ENCODE data around the gene RNF223.

Gene RNF223

GRCh38 chr1:1073743-1074587, at the start of gene RNF223:
RNF223 (minus strand) TSS chr1:1074306; CDS start chr1:1072566, 1,740 bp downstream.
- DNase-seq (ENCODE audit: low read depth in 3 of 3), result no peak

- DNase-seq (ENCODE audit: low read depth in 3 of 3), result no peak
Observed at GRCh38 chr1:1122981-1123480, 48.9 kb upstream of the RNF223 start.

GRCh38 chr1:1122078-1122811, 48.1 kb upstream of the RNF223 start:
- peak; percentile 71 to 78 (median 76) for DNase-seq (ENCODE audit: low read depth in 3 of 3)

DNA sequence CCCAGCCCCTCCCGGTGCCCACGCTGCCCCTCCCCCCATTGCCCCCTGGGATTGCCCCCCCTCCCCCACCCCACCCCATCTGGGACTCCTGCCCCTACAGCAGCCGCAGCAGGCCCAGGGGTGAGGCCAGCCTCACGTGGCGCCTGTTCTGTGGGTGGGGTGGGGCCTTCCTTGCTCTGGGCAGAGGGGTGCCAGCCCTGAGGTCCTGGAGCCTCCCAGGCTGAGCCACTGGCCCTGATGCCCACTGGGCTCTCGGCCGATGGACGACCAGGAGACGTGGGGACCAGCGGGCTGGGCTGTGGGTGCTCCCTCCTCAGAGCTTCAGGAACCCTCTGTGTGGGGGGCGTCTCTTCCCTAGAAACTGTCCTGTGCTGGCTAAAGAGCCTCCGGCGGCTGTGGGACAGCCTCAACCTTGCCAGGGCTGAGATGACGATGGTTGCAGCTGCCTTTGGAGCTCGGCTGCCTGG, 47.5 kb upstream of the RNF223 start:
- no peak for DNase-seq (ENCODE audit: low read depth in 3 of 3)

GRCh38 chr1:1120866-1121591, 46.9 kb upstream of the RNF223 start:
- no peak for DNase-seq (ENCODE audit: low read depth in 3 of 3)

GRCh38 chr1:1120096-1120495, 46.0 kb upstream of the RNF223 start:
- DNase-seq (ENCODE audit: low read depth in 3 of 3), result no peak

GRCh38 chr1:1119272-1119890, 45.3 kb upstream of the RNF223 start:
- DNase-seq (ENCODE audit: low read depth in 3 of 3), result no peak

- no peak for DNase-seq (ENCODE audit: low read depth in 3 of 3)
Observed at GRCh38 chr1:1118876-1119220, 44.7 kb upstream of the RNF223 start.

DNA sequence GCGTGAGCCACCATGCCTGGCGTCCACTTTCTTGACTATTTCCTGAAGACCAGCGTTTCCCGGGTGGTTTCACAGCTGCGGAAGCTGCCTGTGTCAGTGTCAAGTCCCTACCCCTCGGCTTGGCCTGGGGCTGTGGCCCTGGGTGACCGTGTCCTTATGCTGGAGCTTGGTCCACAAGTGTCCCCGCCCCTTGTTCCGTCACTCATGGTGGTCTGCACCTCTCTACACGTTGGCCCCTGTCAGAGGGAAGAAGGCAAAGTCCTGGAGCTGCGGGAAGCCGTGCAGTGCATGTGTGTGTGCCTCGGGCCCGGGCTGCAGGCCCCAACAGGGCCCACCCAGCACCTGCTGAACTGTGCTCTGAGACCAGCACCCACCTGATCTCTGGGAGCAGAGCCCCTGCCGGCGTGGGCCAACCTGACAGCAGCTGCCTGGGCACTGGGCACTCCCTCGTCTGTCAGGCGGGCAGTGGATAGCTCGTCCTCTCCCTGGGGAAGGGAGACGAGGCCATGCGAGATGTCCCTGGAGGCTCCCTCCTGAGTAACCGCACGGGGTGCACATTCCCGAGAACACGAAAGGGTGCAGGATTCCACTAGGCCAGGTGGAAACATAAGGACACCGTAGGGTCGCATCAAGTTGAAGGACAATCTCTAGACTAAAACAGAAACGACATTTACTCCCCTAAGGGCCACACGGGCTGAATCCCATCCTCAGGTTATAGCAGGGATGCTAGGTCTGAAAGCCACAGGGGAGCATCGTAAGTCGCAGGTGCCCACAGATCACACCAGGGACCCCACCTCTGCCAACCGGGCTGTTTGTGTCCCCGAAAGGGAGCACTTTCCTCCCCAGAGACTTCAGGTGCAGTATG, 44.1 kb upstream of the RNF223 start:
- DNase-seq (ENCODE audit: low read depth in 3 of 3), result no peak

DNA sequence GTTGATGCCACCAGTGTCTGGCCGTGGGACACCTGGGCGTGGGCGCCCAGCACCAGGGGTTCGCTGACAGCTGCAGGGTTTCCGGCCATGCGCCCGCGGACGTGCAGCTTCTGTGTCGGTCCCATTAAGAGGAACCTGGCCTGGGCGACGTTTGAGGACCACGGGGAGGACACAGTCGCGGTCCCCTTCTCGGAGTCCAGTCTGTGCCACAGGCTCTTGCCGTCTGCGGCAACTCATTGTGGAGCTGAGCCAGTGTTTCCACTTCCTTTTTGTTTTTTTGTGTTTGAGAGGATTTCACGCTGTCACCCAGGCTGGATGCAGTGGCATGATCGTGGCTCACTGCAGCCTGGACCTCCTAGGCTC, 43.3 kb upstream of the RNF223 start:
- DNase-seq (ENCODE audit: low read depth in 3 of 3), result no peak

DNA sequence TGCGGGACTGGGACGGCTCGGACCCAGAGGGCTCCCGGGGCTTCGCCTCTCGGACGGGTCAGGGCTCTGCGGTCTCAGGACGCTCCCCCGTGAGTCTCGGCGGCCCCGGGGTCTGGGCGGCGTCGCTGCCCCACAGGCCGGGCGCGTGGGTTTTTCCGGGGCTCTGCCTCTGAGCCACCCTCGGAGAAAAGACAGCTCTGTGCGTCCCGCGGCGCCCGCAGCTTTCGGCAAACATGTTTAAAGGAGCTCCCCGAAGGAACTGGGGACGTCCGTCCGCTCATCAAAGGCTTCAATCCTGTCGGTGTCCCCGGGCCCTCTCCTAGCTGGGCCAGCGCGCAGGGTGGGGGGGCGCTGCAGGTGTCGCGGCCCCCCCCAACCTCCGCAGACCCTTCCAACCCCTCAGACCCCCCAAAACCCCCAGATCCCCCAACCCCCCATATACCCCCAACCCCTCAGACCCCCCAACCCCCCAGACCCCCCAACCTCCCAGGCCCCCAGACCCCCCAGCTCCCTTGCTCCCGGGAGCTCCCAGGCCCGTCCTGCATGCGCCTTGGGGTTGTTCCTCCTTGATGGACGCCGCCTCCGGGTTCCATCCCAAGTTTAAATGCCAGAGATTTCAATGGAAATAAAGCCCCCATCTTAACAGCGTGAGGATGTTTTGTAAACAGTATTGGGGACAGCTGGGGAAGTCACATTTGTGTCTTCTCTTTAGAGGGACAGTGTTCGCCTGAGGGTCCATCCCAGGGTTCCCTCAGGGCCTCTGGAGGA, 42.8 kb upstream of the RNF223 start:
- DNase-seq (ENCODE audit: low read depth in 3 of 3), result no peak

GRCh38 chr1:1115786-1116700, 41.9 kb upstream of the RNF223 start, which contains the start of gene C1orf159:
C1orf159 (minus strand) TSS chr1:1116089; CDS start chr1:1091543, 24,546 bp downstream.
- peak; percentile 97 to 99 (median 98) for DNase-seq (ENCODE audit: low read depth in 3 of 3)

GRCh38 chr1:1115136-1115785, 41.2 kb upstream of the RNF223 start:
- DNase-seq (ENCODE audit: low read depth in 3 of 3), result no peak

- no peak for DNase-seq (ENCODE audit: low read depth in 3 of 3)
Observed at GRCh38 chr1:1114431-1114830, 40.3 kb upstream of the RNF223 start.

DNA sequence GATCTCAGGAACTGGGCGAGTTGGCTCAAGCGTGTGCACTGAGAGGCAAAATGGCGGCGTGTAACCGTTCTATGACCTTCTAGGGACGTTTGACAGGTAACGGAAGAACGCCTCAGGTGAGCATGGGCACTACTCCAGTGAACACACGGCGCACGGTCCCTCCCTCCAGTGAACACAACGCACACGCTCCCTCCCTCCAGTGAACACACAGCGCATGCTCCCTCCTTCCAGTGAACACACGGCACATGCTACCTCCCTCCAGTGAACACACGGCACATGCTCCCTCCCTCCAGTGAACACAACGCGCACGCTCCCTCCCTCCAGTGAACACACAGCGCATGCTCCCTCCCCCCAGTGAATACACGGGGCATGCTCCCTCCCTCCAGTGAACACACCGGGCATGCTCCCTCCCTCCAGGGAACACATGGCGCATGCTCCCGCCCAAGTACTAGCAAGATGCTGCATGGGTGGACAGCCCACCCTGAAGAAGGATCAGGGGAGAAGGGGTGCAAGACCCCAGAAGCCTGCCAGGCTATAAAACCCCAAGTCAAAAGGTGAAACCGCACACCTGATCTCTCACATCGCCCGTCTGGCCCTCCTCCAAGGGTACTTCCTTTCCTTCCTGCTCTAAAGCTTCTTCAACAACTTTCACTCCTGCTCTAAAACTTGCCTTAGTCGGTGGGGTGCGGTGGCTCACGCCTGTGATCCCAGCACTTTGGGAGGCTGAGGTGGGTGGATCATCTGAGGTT, 38.3 kb upstream of the RNF223 start:
- DNase-seq (ENCODE audit: low read depth in 3 of 3), result no peak

GRCh38 chr1:1111516-1112236, 37.6 kb upstream of the RNF223 start:
- no peak for DNase-seq (ENCODE audit: low read depth in 3 of 3)

GRCh38 chr1:1110561-1110971, 36.5 kb upstream of the RNF223 start:
- no peak for DNase-seq (ENCODE audit: low read depth in 3 of 3)
